A549 (cell line): Measurements from ENCODE around the gene CFAP77. TPM values are rescaled to one million over a fixed set of nuclear protein-coding genes. Genes with fewer than 3 reads are reported as not detected.

ENCODE experiments used
- ATAC-seq, 2 experiments: fragments of 200-7000 bp in 1 of 2; fragments of >200 bp in 1 of 2; cut with Nextera tagmentation in 1 of 2; cut with Tn5 transposase in 1 of 2; 3 replicates each; pipeline versions ENCODE4 v1.8.0 to v1.9.1; 2018 to 2020; ENCODE audit warnings: mild to moderate bottlenecking in 1 of 2, moderate library complexity in 1 of 2
- CTCF ChIA-PET: fragments of 300-600 bp; sonication (Branson Sonifier 250); formaldehyde crosslinking; extraction: SDS; loops from one replicate; lab custom pipeline; 2021; ENCODE audit warnings: antibody characterized with exemption, inconsistent platforms; lab: Yijun Ruan, JAX
- POLR2A ChIA-PET: fragments of 350-600 bp; formaldehyde crosslinking; extraction: SDS; loops from one replicate; lab custom pipeline; 2021; ENCODE audit warnings: antibody characterized with exemption, inconsistent platforms; lab: Yijun Ruan, JAX
- DNase-seq, 2 experiments: peaks; one replicate each; pipeline versions ENCODE4 v3.0.0 to v3.0.0-alpha.2; 2011 to 2016; ENCODE audit warnings: low read depth in 1 of 2, low spot score in 1 of 2
- FAIRE-seq: peaks from 2 replicates; lab custom pipeline; 2011; peaks lifted over from hg19 to GRCh38; lab: Jason Lieb, UNC
- H3K27ac ChIP-seq, 2 experiments: fragments of >200 bp; sonication (Bioruptor Twin); formaldehyde crosslinking; 3 replicates each; pipeline ENCODE4 v1.5.1; 2016 to 2017
- H3K4me1 ChIP-seq: fragments of >200 bp; sonication (Bioruptor Twin); formaldehyde crosslinking; 3 replicates; pipeline ENCODE4 v1.6.1; 2016
- H3K4me2 ChIP-seq: fragments of >200 bp; sonication (Bioruptor Twin); formaldehyde crosslinking; 3 replicates; pipeline ENCODE4 v1.6.1; 2016
- H3K4me3 ChIP-seq: fragments of >200 bp; sonication (Bioruptor Twin); formaldehyde crosslinking; 3 replicates; pipeline ENCODE4 v1.5.1; 2016
- H3K9me3 ChIP-seq: fragments of >200 bp; sonication (Bioruptor Twin); formaldehyde crosslinking; 3 replicates; pipeline ENCODE4 v1.6.1; 2016
- CBX8 ChIP-seq: fragments of 200-600 bp; sonication (generic); IDR thresholded peaks from 2 replicates; pipeline ENCODE4 v1.6.1; 2016
- CEBPB ChIP-seq, 2 experiments: fragments of >200 bp in 1 of 2; sonication (Bioruptor Twin) in 1 of 2; formaldehyde crosslinking in 1 of 2; IDR thresholded peaks; 2 replicates each; pipeline ENCODE4 v1.6.1; 2012 to 2016
- CHD4 ChIP-seq: fragments of 200-600 bp; sonication (generic); IDR thresholded peaks from 2 replicates; pipeline ENCODE4 v1.6.1; 2016; ENCODE audit warnings: antibody characterized with exemption, mild to moderate bottlenecking, borderline replicate concordance
- EHF ChIP-seq: fragments of 250-450 bp; sonication (Bioruptor Pico); IDR thresholded peaks from 2 replicates; pipeline ENCODE4 v1.5.0; 2020; ENCODE audit warnings: mild to moderate bottlenecking
- EHMT2 ChIP-seq: fragments of 200-600 bp; sonication (generic); IDR thresholded peaks from 2 replicates; pipeline ENCODE4 v1.6.1; 2016; ENCODE audit warnings: antibody characterized with exemption, low read depth, mild to moderate bottlenecking, moderate library complexity
- ESRRA ChIP-seq: fragments of 150-350 bp; IDR thresholded peaks from 2 replicates; pipeline ENCODE4 v1.6.1; 2014; ENCODE audit warnings: mild to moderate bottlenecking, low read length, borderline replicate concordance
- FOSL2 ChIP-seq, 2 experiments: fragments of 450-650 bp in 1 of 2; fragments of >200 bp in 1 of 2; sonication (Bioruptor Twin) in 1 of 2; formaldehyde crosslinking; IDR thresholded peaks; 2 replicates each; pipeline versions ENCODE4 v1.5.0 to v1.6.1; 2016 to 2020; ENCODE audit warnings: mild to moderate bottlenecking in 1 of 2, moderate library complexity in 1 of 2
- GATA3 ChIP-seq: IDR thresholded peaks from 2 replicates; pipeline ENCODE4 v1.6.1; 2012; ENCODE audit warnings: borderline replicate concordance
- HOXA7 ChIP-seq: fragments of 250-450 bp; sonication (Bioruptor Pico); IDR thresholded peaks from 2 replicates; pipeline ENCODE4 v1.5.0; 2020; ENCODE audit warnings: mild to moderate bottlenecking, moderate library complexity
- HOXB13 ChIP-seq: fragments of 250-450 bp; sonication (Bioruptor Pico); IDR thresholded peaks from 2 replicates; pipeline ENCODE4 v1.5.0; 2020; ENCODE audit warnings: low read depth, mild to moderate bottlenecking, moderate library complexity
- HOXB5 ChIP-seq: fragments of 250-450 bp; sonication (Bioruptor Pico); IDR thresholded peaks from 2 replicates; pipeline ENCODE4 v1.5.0; 2020; ENCODE audit warnings: mild to moderate bottlenecking, moderate library complexity
- JUN ChIP-seq, 2 experiments: fragments of >200 bp; sonication (Bioruptor Twin); formaldehyde crosslinking; IDR thresholded peaks; 2 replicates in 1 of 2; 3 replicates in 1 of 2; pipeline ENCODE4 v1.6.1; 2016 to 2017
- JUNB ChIP-seq: fragments of >200 bp; sonication (Bioruptor Twin); formaldehyde crosslinking; IDR thresholded peaks from 2 replicates; pipeline ENCODE4 v1.6.1; 2016
- MAFK ChIP-seq: fragments of 450-650 bp; IDR thresholded peaks from 2 replicates; pipeline ENCODE4 v1.6.1; 2014; ENCODE audit not compliant: partially characterized antibody
- PHF8 ChIP-seq: fragments of 200-600 bp; sonication (generic); IDR thresholded peaks from 2 replicates; pipeline ENCODE4 v1.6.1; 2016; ENCODE audit warnings: low read depth, mild to moderate bottlenecking, antibody characterized with exemption, moderate library complexity, borderline replicate concordance
- RARB ChIP-seq: fragments of 250-450 bp; sonication (Bioruptor Pico); IDR thresholded peaks from 2 replicates; pipeline ENCODE4 v1.8.0; 2021; ENCODE audit warnings: mild to moderate bottlenecking, moderate library complexity
- SMC3 ChIP-seq: fragments of >200 bp; sonication (Bioruptor Twin); formaldehyde crosslinking; IDR thresholded peaks from 3 replicates; pipeline ENCODE4 v1.6.1; 2018; ENCODE audit warnings: inconsistent platforms
- TFCP2L1 ChIP-seq: fragments of 250-450 bp; sonication (Bioruptor Pico); IDR thresholded peaks from 2 replicates; pipeline ENCODE4 v1.5.0; 2021; ENCODE audit warnings: mild to moderate bottlenecking
- TP53 ChIP-seq: fragments of 250-450 bp; sonication (Bioruptor Pico); IDR thresholded peaks from 2 replicates; pipeline ENCODE4 v1.5.0; 2021; ENCODE audit warnings: mild to moderate bottlenecking, moderate library complexity
- ZC3H11A ChIP-seq: fragments of 450-650 bp; IDR thresholded peaks from 2 replicates; pipeline ENCODE4 v1.6.1; 2014; ENCODE audit warnings: antibody characterized with exemption, mild to moderate bottlenecking
- ZFP36 ChIP-seq: fragments of 450-650 bp; IDR thresholded peaks from 2 replicates; pipeline ENCODE4 v1.6.1; 2014; ENCODE audit warnings: borderline replicate concordance; ENCODE audit not compliant: partially characterized antibody
- ZNF302 ChIP-seq: fragments of 250-450 bp; sonication (Bioruptor Pico); IDR thresholded peaks from 2 replicates; pipeline ENCODE4 v1.9.0; 2021; ENCODE audit warnings: inconsistent platforms, mild to moderate bottlenecking, moderate library complexity
- ZSCAN20 ChIP-seq: fragments of 250-450 bp; sonication (Bioruptor Pico); IDR thresholded peaks from 2 replicates; pipeline ENCODE4 v1.8.0; 2022; ENCODE audit warnings: mild to moderate bottlenecking, moderate library complexity
- WGBS: methylation state at CpG from one replicate; pipeline ENCODE4 v1.1.6; 2017; ENCODE audit errors: missing lambda C conversion rate; 5-methylcytosine and 5-hydroxymethylcytosine counted together
- polyA plus RNA-seq, 4 experiments: library from polyadenylated mRNA; depleted of rRNA in 3 of 4; stranded (reverse); fragments of >200 nt; fragmentation: RNase III in 1 of 4; extraction: RNeasy Plus Mini Kit Qiagen cat#74134 plus additional on column Dnase treatment in 1 of 4; gene quantifications; 2 replicates in 3 of 4; 3 replicates in 1 of 4; pipeline ENCODE4 v1.2.3, GENCODE V29; 2011 to 2017
- TF ChIP-seq, protein P1 (sequence below): fragments of >200 bp; sonication (Bioruptor Twin); formaldehyde crosslinking; IDR thresholded peaks from 3 replicates; pipeline ENCODE4 v1.5.1; 2016
- TF ChIP-seq, protein P2 (sequence below): IDR thresholded peaks from 2 replicates; pipeline ENCODE4 v1.6.1; 2012
- TF ChIP-seq, protein P3 (sequence below): fragments of 150-350 bp; IDR thresholded peaks from 2 replicates; pipeline ENCODE4 v1.6.1; 2014; ENCODE audit warnings: low read depth, mild to moderate bottlenecking, low read length
- TF ChIP-seq, protein P4 (sequence below): IDR thresholded peaks from 2 replicates; pipeline ENCODE4 v1.6.1; 2012

CFAP77 gene
- polyA plus RNA-seq, 2 of the 4 experiments (the other 2 are of a cell fraction), result 0.05 TPM; not detected in 1

DNA sequence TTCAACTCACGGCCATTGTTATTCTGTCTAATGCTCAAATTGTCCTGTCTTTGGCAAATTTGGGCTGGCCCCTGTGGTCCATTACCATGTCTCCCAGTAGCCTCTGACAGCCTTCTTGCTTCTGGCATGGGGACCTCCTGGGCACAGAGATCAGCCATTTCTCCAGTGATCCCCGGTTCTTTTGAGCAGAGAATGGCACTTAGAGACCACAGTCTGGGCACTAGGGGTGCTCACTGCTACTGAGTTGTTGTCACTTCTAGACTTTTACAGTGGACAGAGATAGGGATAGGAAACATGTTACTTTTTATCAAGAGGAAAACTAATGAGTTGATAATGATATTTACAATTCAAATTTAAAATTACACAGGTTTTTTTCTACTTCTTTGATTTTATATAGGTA, 124.8 kb downstream of the CFAP77 start:
- POLR2A ChIA-PET, result no interaction called here
- no peak for FAIRE-seq
- CTCF ChIA-PET, result no interaction called here

DNA sequence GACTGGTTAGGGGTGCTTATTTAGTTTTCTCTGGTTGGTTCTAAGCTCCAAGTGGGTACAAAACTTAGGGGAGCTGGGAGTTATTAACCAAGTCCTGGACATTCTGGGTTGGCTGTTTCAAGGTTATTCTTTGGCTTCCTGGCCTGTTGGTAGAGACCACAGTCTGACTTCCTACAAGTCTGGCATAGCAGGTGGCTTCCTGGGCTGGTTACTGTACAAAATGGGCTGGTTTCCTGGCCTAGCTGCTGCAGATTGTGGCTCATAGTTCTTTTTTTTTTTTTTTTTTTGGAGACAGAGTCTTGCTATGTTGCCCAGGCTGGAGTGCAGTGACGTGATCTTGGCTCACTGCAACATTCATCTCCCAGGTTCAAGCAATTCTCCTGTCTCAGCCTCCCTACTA, 126.1 kb downstream of the CFAP77 start:
- H3K4me3 ChIP-seq, result no peak overlapping the region
- H3K4me2 ChIP-seq, result no peak overlapping the region
- no peak overlapping the region for H3K27ac ChIP-seq
- WGBS, result 40% methylated on average over 1 of the region's 1 CpG
- DNase-seq (no peak), ATAC-seq (no peak), FAIRE-seq (no peak)
- H3K4me1 ChIP-seq, result no peaks in the 10 kb centered on the region
- CTCF ChIA-PET, result interaction anchor here (0.9 to 1.8 kb wide), 4 partner anchors 18 to 39 kb away, joined by 3 to 7 read pairs (median 4); no protein-coding TSS in a partner anchor
- TF ChIP-seq CBX8 (no peak), MAFK (no peak), HOXB13 (CRISPR knock-in tag) (no peak), EHMT2 (no peak), GATA3 (no peak), RARB (CRISPR knock-in tag) (no peak), EHF (CRISPR knock-in tag) (no peak), ZFP36 (no peak), CHD4 (no peak), CEBPB (IDR thresholded peaks at IDR 0.05) (no peak), TFCP2L1 (CRISPR knock-in tag) (no peak), SMC3 (no peak), ZC3H11A (no peak), ZSCAN20 (CRISPR knock-in tag) (no peak), ZNF302 (CRISPR knock-in tag) (no peak)
- TF ChIP-seq, protein P1, sequence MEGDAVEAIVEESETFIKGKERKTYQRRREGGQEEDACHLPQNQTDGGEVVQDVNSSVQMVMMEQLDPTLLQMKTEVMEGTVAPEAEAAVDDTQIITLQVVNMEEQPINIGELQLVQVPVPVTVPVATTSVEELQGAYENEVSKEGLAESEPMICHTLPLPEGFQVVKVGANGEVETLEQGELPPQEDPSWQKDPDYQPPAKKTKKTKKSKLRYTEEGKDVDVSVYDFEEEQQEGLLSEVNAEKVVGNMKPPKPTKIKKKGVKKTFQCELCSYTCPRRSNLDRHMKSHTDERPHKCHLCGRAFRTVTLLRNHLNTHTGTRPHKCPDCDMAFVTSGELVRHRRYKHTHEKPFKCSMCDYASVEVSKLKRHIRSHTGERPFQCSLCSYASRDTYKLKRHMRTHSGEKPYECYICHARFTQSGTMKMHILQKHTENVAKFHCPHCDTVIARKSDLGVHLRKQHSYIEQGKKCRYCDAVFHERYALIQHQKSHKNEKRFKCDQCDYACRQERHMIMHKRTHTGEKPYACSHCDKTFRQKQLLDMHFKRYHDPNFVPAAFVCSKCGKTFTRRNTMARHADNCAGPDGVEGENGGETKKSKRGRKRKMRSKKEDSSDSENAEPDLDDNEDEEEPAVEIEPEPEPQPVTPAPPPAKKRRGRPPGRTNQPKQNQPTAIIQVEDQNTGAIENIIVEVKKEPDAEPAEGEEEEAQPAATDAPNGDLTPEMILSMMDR, result no peak
- TF ChIP-seq, all 56 proteins: peak for 0
- POLR2A ChIA-PET, result no interaction called here
- peaks cover 18% of the 10 kb centered on the region for H3K9me3 ChIP-seq

More for the DNA sequence above, 124.8 kb downstream of the CFAP77 start:
- peaks cover 18% of the 10 kb centered on the region for H3K9me3 ChIP-seq
- ATAC-seq (no peak), DNase-seq (no peak)
- no peak overlapping the region for H3K4me3 ChIP-seq
- no peak overlapping the region for H3K27ac ChIP-seq
- H3K4me2 ChIP-seq, result no peak overlapping the region
- 42% methylated on average over 2 of the region's 2 CpGs for whole genome bisulfite sequencing
- H3K4me1 ChIP-seq, result no peaks in the 10 kb centered on the region
- TF ChIP-seq TFCP2L1 (CRISPR knock-in tag) (no peak), JUN (IDR thresholded peaks at IDR 0.05) (no peak), CBX8 (no peak), FOSL2 (IDR thresholded peaks at IDR 0.05) (no peak), FOSL2 (CRISPR knock-in tag; IDR thresholded peaks at IDR 0.05) (no peak), EHMT2 (no peak), RARB (CRISPR knock-in tag) (no peak), ESRRA (no peak), PHF8 (no peak), TP53 (CRISPR knock-in tag) (no peak), GATA3 (no peak), HOXA7 (CRISPR knock-in tag) (no peak), JUNB (no peak), HOXB5 (no peak)
- TF ChIP-seq, protein P2, sequence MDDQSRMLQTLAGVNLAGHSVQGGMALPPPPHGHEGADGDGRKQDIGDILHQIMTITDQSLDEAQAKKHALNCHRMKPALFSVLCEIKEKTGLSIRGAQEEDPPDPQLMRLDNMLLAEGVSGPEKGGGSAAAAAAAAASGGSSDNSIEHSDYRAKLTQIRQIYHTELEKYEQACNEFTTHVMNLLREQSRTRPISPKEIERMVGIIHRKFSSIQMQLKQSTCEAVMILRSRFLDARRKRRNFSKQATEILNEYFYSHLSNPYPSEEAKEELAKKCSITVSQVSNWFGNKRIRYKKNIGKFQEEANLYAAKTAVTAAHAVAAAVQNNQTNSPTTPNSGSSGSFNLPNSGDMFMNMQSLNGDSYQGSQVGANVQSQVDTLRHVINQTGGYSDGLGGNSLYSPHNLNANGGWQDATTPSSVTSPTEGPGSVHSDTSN, result no peak
- TF ChIP-seq, protein P3, sequence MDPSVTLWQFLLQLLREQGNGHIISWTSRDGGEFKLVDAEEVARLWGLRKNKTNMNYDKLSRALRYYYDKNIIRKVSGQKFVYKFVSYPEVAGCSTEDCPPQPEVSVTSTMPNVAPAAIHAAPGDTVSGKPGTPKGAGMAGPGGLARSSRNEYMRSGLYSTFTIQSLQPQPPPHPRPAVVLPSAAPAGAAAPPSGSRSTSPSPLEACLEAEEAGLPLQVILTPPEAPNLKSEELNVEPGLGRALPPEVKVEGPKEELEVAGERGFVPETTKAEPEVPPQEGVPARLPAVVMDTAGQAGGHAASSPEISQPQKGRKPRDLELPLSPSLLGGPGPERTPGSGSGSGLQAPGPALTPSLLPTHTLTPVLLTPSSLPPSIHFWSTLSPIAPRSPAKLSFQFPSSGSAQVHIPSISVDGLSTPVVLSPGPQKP, result no peak
- TF ChIP-seq, protein P4, sequence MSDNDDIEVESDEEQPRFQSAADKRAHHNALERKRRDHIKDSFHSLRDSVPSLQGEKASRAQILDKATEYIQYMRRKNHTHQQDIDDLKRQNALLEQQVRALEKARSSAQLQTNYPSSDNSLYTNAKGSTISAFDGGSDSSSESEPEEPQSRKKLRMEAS, result no peak
